HepG2 (cell line): ENCODE measurements around the gene ECEL1. TPM values are rescaled to one million over a fixed set of nuclear protein-coding genes. Genes with fewer than 3 reads are reported as not detected.
A peak's percentile ranks its signal among the peaks of the same experiment; 100 is the strongest.

Experiments
- ATAC-seq: fragments of 200-7000 bp; cut with Tn5 transposase; 3 replicates; pipeline ENCODE4 v1.9.1; 2020; ENCODE audit warnings: mild to moderate bottlenecking, moderate library complexity
- BruUV-seq: library from RNA; stranded (reverse); fragments of 400-500 nt; replicated peaks from 2 replicates; lab custom pipeline; 2021; lab: Mats Ljungman, UMichigan
- CTCF ChIA-PET: fragments of 300-600 bp; formaldehyde crosslinking; extraction: SDS; loops from one replicate; lab custom pipeline; 2021; ENCODE audit warnings: low total read pairs, inconsistent platforms, low intra/inter-chr PET ratio; lab: Yijun Ruan, JAX
- POLR2A ChIA-PET: fragments of 350-600 bp; sonication (Branson Sonifier 250); formaldehyde crosslinking; loops from one replicate; lab custom pipeline; 2020; ENCODE audit warnings: antibody characterized with exemption, inconsistent platforms; lab: Yijun Ruan, JAX
- DNase-seq: peaks from one replicate; pipeline ENCODE4 v3.0.0-alpha.2; 2015; ENCODE audit warnings: low spot score
- FAIRE-seq: peaks from 3 replicates; lab custom pipeline; 2011; peaks lifted over from hg19 to GRCh38; lab: Jason Lieb, UNC
- H2AFZ ChIP-seq: one replicate; pipeline ENCODE4 v1.6.1; 2011; ENCODE audit warnings: low read length, inconsistent platforms
- H3K27ac ChIP-seq: fragments of 300-600 bp; 3 replicates; pipeline ENCODE4 v1.8.0; 2011; ENCODE audit warnings: mixed run types, mild to moderate bottlenecking, mixed read lengths, low read length, inconsistent platforms; ENCODE audit not compliant: insufficient read depth; ENCODE audit errors: extremely low read length
- H3K27me3 ChIP-seq, 2 experiments: fragments of 200-600 bp in 1 of 2; 2 replicates in 1 of 2; 3 replicates in 1 of 2; pipeline versions ENCODE4 v1.6.0 to v1.8.0; 2011; ENCODE audit warnings: low read length in 2 of 2, mild to moderate bottlenecking in 2 of 2, moderate library complexity in 2 of 2, inconsistent platforms in 1 of 2; ENCODE audit not compliant: insufficient read depth in 2 of 2, control insufficient read depth in 1 of 2
- H3K36me3 ChIP-seq, 2 experiments: fragments of 200-600 bp in 1 of 2; replicated peaks in 1 of 2; 2 replicates in 1 of 2; 3 replicates in 1 of 2; pipeline versions ENCODE4 v1.5.1 to v1.8.0; 2011; ENCODE audit warnings: low read length in 2 of 2, inconsistent platforms in 1 of 2; ENCODE audit not compliant: insufficient read depth in 2 of 2, control insufficient read depth in 1 of 2
- H3K4me1 ChIP-seq: 2 replicates; pipeline ENCODE4 v1.5.1; 2012; ENCODE audit warnings: low read length, inconsistent platforms; ENCODE audit not compliant: insufficient read depth
- H3K4me2 ChIP-seq: 2 replicates; pipeline ENCODE4 v1.6.0; 2011; ENCODE audit warnings: low read depth, low read length, inconsistent platforms
- H3K4me3 ChIP-seq, 3 experiments: fragments of 200-600 bp in 1 of 3; sonication (generic), shearing (Covaris generic) in 1 of 3; replicated peaks in 1 of 3; 2 replicates each; pipeline ENCODE4 v1.5.1; 2011 to 2016; ENCODE audit warnings: low read length in 3 of 3, inconsistent platforms in 2 of 3, low read depth in 2 of 3, mild to moderate bottlenecking in 2 of 3, control low read depth in 1 of 3, mixed read lengths in 1 of 3; ENCODE audit not compliant: insufficient read depth in 1 of 3
- H3K79me2 ChIP-seq: one replicate; pipeline ENCODE4 v1.6.1; 2011; ENCODE audit warnings: low read length, inconsistent platforms; ENCODE audit not compliant: insufficient read depth
- H3K9ac ChIP-seq: 2 replicates; pipeline ENCODE4 v1.6.0; 2011; ENCODE audit warnings: mild to moderate bottlenecking, low read depth, low read length, inconsistent platforms; ENCODE audit not compliant: insufficient read depth
- H3K9me3 ChIP-seq: 2 replicates; pipeline ENCODE4 v1.5.1; 2012; ENCODE audit warnings: mild to moderate bottlenecking, low read length
- H4K20me1 ChIP-seq: 2 replicates; pipeline ENCODE4 v1.6.0; 2011; ENCODE audit warnings: inconsistent platforms, mild to moderate bottlenecking, low read length, moderate library complexity; ENCODE audit not compliant: insufficient read depth
- CTCF ChIP-seq: sonication (generic); formaldehyde crosslinking; IDR thresholded peaks from 2 replicates; pipeline ENCODE4 v1.5.0; 2020; ENCODE audit warnings: mild to moderate bottlenecking, missing genetic modification reagents, moderate library complexity
- ZBTB33 ChIP-seq: sonication (generic); formaldehyde crosslinking; IDR thresholded peaks from 2 replicates; pipeline ENCODE4 v1.4.0; 2020; ENCODE audit warnings: missing genetic modification reagents
- WGBS: methylation state at CpG from one replicate; pipeline ENCODE4 v1.1.6; 2017; ENCODE audit warnings: low lambda C conversion rate; 5-methylcytosine and 5-hydroxymethylcytosine counted together
- in situ Hi-C: cut with HindIII; loops from 2 replicates; pipeline ENCODE4 v1.10.0; 2017; ENCODE audit warnings: low pct_unique_long_range_greater_than_20kb; ENCODE audit not compliant: extremely low pct_ligation_motif_present
- intact Hi-C: fragments of 100-400 bp; cut with micrococcal nuclease; formaldehyde crosslinking; loops from one replicate; pipeline ENCODE4 v1.10.0; 2022; ENCODE audit not compliant: unreplicated experiment
- polyA plus RNA-seq, 8 experiments: library from polyadenylated mRNA; depleted of rRNA in 3 of 8; stranded (reverse) in 7 of 8; unstranded in 1 of 8; fragments of >200 nt; fragmentation: Illumina TruSeq in 4 of 8; extraction: Trizol in 4 of 8; gene quantifications; 2 replicates each; pipeline versions ENCODE4 v1.2.1 to v1.2.3, GENCODE V29; 2011 to 2016; ENCODE audit warnings: low read depth in 4 of 8, missing spikeins in 1 of 8, mixed read lengths in 1 of 8; ENCODE audit not compliant: insufficient read depth in 1 of 8
- total RNA-seq, 5 experiments: library from RNA; depleted of rRNA; stranded (reverse); fragments of >200 nt; fragmentation: Illumina TruSeq; extraction: Trizol; gene quantifications; 2 replicates each; pipeline ENCODE4 v1.2.3, GENCODE V29; 2016; ENCODE audit warnings: low read depth in 1 of 5

Gene ECEL1
- total and polyA plus RNA-seq, 2 of the 13 experiments (the other 11 are each of a cell fraction or from before 2014, with no cell fraction given), result not detected

GRCh38 chr2:232508251-232508650 is 20.6 kb upstream of the ECEL1 start:
- DNase-seq, result no peak
- WGBS, result 36% methylated on average over 7 of the region's 7 CpGs

More at GRCh38 chr2:232508251-232508650, 20.6 kb upstream of the ECEL1 start:
- peaks cover 7% of the 10 kb centered on the region for H3K4me1 ChIP-seq
- CTCF ChIA-PET, result no interaction called here
- no peak for TF ChIP-seq ZBTB33 (CRISPR knock-in tag)
- peak; percentile 38 for TF ChIP-seq CTCF (CRISPR knock-in tag)
- H3K79me2 ChIP-seq, result no peaks in the 10 kb centered on the region
- POLR2A ChIA-PET, result no interaction called here
- in situ Hi-C loops (no loop called here), intact Hi-C loops (no loop called here)
- peaks cover 22 to 69% of the 10 kb centered on the region in 2 experiments for H3K27me3 ChIP-seq
- ATAC-seq, result 0 out of 3 replicates have a peak, but pooled peaks have one; percentile 5
- H3K36me3 ChIP-seq, result no peaks in the 10 kb centered on the region
- no peak overlapping the region for H3K9ac ChIP-seq
- no peak overlapping the region for H3K4me2 ChIP-seq
- no TSS peak for BruUV-seq
- H3K4me3 ChIP-seq, result no peak overlapping the region
- no peak overlapping the region for H3K27ac ChIP-seq
- H3K9me3 ChIP-seq, result no peaks in the 10 kb centered on the region
- no peak overlapping the region for H2AFZ ChIP-seq
- FAIRE-seq, result no peak
- H4K20me1 ChIP-seq, result no peaks in the 10 kb centered on the region
